Stimulated activated CD8-positive, alpha-beta memory T cell treated with anti-CD3 and anti-CD28 coated beads, Interleukin-15, amount 100 ng/mL, for 1 hour (primary cell): ENCODE measurements around the gene TBC1D22A.

ENCODE experiments used
- DNase-seq: peaks from one replicate; pipeline ENCODE4 v3.0.0-alpha.2; 2020; ENCODE audit warnings: low read depth

The TBC1D22A gene

DNA sequence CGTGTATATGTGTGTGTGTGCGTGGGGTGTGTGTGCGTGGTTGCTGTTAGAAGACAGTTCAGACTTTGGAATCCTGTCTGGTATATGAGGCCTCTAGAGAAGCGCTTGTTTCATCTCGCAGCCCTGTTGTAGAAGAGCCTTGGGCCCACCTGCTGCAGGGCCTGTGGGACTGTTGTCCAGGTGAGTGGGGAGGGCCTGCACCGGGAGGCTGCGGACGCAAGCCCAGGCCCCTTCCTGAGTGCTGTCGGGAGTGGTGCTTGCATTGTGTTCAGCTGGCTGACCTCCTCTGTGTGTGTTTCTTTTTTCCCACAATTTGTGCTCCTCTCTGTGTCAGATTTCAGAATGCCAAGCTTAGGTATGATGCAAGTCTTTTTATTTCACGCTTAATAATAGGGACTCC is 128.4 kb downstream of the TBC1D22A start:
- DNase-seq = no peak

DNA sequence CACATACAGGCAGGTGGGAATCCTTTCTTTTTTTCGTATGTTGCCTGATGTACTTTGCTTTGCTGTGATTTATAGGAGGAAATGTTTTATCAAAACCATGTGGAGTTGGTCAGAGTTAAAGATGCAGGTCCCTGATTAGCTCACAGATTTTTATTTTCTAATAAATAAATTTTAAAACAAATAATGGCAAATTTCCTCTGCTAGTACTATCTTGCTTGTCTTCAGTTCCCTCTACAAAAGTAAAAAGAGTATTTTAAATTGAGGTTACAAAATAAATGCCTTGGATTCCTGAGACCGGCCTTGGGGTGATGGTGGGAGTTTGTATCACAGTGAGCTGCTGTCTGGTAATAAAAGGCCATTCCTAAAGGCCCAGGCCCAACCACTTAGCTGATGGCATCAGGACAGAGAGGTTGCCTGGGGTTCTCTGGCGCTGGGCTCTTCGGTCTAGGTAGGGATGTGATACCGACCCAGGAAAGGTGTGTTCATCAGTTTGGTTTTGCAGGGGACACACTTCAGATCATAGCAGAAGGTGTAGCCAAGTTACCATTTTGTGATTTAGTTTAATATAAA is 129.0 kb downstream of the TBC1D22A start:
- no peak for DNase-seq

DNA sequence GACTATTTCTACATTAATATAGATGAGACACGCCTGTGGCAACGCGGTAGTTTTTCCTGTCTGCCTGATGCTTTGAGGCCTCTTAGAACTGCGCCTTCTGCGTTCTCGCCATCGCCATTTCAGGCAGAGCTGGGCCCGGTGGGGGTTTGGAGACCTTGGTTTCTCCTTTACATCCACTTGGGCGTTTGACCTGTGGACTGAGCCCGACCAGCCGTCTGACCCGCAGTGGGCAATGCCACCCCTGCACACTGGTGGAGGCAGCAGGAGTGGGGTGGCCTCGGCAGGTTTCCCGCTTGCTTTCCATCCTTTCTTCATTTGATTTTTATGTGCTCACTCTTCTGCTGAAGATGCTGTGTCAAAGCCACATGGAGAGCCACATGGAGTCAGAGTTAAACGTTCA is 130.4 kb downstream of the TBC1D22A start:
- DNase-seq = no peak

- DNase-seq = no peak
Measured at GRCh38 chr22:46893281-46894020, 131.0 kb downstream of the TBC1D22A start.

DNA sequence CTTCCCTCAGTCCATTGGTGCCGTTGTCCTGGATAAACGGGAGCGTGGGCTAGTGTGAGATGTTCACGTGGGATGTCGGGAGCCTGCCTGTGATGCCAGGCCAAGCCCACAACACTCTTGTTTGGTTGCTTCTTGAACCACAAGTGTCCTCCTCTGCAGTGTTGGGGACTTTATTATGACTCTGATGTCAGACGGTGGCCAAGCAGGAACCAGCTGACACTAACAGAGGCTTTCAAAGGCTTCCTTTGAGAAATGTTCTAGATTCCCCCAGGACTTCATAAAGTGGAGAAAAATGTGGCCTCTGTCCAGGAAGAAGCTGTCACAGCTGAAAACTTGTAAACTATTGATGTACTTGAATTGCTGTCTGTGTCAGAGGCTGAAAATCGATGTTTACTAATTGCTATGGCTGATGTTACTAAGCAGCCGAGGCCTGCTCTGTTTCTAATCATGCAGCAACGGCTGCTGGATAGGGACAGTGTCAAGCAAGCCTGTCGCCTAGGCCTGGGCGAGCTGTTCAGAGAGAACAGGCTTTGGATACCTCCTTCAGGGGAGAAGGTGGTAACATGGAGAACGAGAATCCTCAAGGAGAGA is 131.7 kb downstream of the TBC1D22A start:
- DNase-seq = no peak

DNA sequence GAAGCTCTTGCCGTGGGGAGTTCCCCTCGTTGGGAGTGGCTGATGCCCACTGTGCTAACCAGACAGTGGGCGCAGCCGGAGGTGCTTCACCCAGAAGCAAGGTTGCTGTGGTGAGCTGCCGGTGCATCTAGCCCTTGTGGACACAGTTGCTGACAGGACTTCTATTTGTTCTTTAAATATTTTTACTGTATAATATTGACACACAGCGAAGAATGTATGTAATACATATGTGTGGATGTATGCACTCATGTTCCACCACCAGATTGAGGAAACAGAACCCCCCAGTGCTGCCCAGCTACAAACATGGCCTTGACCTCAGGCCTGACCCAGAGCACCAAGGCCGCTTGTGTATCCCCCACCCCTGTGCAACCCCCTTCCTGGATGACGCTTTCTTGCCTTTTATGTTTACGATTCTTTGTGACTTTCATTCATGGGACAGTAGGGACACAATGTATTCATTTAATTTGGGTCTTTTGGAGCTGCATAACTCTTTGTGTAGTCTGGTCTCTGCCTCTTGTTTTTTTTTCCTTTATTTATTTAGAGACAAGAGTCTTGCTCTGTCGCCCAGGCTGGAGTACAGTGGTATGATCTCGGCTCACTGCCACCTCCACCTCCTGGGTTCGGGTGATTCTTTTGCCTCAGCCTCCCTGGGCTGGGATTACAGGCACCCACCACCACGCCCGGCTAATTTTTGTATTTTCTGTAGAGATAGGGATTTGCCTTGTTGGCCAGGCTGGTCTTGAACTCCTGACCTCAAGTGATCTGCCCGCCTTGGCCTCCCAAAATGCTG is 132.6 kb downstream of the TBC1D22A start:
- DNase-seq = no peak

GRCh38 chr22:46895753-46896152 is 133.3 kb downstream of the TBC1D22A start:
- no peak for DNase-seq

GRCh38 chr22:46896166-46896565 is 133.7 kb downstream of the TBC1D22A start:
- no peak for DNase-seq

DNA sequence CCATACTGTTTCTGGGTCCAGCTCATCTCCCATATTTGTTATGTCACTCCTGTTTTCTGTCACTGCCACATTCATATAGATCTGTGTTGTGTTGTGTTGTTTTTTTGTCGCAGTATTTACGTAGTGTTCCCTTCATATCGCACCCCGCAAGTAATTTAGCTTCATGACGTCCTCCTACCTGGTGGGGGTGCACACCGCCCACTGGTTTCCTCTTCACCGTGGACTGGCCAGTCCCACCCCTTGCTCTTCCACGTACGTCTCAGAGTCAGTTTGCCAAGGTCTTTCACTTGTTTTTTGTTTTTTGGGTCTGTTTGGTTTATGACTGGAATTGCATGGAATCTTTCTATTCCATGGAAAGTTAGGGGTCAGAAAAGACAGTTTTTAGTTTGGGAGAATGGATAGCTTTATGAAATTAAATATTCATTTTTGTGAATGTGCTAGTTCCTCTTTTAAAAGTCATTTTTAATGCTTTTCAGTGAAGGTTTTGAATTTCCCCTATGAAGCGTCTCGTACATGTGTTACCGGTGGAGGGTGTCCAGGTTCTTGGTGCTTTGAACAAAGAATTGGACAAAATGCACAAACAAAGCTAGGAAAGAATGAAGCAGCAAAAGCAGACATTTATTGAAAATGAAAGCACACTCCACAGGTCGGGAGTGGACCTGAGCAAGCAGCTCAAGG is 134.3 kb downstream of the TBC1D22A start:
- no peak for DNase-seq

GRCh38 chr22:46897246-46897623 is 134.8 kb downstream of the TBC1D22A start:
- no peak for DNase-seq

- no peak for DNase-seq
Measured at GRCh38 chr22:46900549-46900948, 138.1 kb downstream of the TBC1D22A start.

DNA sequence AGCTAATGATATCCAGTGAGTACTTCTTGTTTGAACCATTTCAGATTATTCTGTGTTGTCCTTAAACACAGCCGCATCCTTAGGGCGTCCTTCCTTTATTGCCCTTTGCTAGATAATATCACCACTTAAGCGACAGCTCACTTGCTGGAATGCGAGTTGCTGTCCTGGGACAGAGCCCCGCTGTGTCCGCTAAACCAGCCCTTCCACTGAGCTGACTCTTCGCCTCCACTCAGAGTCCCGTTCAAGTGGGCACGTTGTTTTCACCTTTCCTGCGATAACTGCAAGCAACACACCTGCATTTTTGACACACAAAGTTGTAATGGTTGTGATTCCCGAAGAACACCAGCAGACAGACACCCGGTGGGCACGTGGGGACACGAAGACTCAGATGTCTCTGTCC is 140.0 kb downstream of the TBC1D22A start:
- DNase-seq = no peak

DNA sequence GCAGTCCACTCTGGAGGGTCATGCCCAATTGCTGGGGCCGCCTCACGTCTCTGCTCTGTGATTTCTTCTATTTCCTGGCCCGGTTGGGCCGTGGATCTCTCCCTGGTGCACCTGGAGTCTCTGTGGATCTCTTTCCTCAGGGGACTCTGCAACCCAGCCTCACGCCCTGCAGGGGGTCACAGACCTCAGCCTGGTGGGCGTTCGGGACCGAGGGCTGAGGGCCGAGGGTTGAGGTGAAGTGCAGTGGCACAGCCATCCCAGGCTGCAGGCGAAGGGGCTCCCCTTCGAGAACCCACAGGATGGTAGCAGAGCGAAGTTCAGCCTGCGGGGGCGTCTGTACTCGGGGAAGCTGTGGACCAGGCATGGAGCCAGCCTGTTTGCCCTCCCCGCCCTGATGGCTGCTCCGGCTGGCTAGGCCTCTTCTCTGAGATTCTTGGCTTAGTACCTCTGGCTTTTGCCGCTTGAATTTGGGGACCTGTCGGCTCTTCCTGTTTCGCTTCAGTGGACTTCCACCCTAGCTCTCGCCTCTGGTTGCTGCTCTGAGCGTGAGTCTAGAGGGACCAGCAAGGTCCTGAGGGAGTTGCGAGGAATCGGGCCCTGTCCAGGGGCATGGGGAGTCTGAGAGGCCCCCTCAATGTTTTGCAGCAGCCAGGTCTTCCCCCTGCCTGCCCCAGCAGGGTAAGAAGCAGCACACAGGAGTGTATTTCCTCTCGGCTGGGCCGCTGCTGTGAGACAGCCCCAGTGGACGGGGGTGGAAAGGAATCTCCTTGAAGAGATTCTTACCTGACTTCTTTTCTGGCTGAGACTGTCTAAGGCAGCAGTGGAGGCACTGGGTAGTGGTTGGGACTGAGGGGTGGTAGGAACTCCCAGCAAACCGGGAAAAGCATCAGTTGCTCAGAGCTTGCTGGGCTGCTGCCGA is 140.8 kb downstream of the TBC1D22A start:
- no peak for DNase-seq

- no peak for DNase-seq
Measured at GRCh38 chr22:46905415-46905814, 143.0 kb downstream of the TBC1D22A start.

DNA sequence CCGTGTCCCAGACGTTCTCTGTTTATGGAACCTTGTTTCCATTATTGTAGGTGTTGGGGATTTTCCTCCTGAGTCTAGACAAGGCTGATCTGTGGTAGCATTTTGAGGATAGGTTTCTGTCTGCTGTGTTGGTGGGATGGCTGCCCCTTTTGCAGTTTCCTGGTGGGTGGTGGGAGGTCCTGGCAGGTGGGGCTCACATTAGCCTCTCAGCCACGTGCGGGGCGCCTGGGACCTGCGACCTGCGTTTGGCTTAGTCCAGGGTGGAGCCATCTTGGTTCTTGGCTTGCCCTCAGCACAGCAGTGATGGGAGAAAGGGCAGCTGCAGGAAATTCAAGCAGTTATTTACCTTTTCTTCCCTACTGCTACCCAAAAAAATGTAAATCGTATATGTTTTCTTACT is 143.4 kb downstream of the TBC1D22A start:
- DNase-seq = no peak

DNA sequence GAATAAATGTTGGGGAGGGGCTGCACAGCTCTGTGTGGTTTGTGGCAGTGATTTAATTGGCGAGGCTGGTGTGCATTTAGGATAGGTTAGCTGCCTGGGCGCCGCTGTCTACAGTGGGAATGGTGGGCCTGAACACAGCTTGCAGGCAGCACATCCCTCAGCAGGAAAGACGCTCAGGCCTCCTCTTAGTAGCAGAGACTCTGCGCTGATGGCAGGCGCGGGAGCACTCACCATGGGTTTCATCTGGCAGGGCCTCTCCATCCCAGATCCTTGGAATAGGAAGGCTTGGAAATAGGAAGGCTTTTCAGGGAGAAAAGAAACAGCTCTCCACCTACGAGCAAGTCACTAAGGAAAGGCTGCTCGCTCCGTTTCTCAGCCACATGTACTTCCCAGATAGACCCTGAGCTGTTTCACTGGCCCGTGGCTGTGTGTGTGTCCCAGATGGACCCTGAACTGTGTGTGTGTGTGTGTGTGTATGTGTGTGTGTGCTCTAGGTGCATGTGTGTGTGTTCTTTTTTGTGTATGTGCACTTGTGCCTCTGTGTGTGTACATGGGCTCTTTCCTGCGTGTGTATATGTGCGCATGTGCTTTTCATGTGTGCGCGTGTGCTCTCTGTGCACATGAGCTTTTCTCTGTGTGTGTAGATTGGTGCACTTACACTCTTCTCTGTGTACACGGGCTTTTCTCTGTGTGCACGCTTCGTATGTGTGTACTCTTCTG is 144.0 kb downstream of the TBC1D22A start:
- DNase-seq = no peak

DNA sequence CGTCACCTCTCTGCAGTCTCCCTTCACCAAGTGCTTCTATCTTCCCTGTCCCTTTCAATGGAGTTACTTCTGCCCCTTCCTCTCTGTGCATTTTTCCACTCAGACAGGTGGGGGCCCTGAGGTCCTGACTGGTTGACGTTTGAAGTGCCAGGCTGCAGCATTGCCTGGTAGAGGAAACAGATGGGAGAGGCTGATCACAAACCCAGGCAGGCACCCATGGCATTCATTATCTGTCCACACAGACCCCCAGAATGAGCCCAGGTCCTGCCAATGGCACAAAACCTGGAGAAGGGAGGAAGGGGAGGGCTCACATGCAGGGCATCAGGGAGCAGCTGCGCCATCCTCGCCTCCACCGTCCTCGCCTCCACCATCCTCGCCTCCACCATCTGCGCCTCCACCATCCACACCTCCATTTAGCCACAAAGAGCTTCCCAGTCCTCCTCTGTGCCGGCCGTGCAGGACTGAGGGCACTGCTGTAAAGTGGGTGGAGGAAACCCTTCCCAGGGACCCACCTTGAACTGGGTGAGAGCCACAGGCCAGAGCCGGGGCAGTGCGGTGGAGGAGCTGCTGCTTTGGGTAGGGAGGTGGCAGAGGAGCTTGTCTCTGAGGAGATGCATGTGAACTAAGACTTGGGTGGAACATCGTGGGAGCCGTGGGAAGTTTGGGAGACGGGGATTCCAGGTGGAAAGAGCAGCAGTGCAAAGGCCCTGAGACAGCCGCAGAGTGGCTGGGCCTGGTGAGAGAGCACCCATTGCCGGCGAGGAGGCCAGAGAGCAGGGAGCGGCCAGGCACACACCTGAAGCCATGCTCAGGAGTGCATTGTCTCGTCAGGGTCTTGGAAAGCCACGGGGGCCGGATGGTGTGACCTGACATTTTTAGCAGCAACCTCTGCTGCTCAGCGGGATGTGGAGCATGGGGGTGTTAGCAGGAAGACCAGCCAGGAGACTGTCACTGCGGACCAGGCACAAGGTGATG is 145.1 kb downstream of the TBC1D22A start:
- no peak for DNase-seq

DNA sequence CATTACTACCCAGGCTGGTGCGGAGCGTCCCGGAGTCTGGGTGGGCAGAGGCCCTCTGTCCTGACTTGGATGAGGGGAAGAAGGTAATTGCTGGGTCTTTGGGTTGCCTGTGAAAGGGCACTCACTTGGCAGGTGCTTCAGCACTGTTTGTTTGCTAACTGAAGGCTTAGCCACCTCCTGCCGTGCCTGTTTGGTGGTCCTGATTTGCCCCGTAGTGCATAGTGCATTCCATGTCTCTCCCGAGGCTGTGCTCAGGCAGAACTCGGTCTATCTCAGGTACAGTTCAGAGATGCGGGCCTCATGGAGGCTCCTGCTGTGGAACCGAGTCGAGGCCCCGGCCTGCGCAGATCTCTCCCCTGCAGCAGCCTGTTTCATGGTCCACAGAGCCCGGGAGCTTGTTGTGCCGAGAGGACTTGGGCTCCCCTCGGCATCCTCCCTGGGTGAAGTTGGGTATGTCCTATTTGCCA is 146.2 kb downstream of the TBC1D22A start:
- DNase-seq = no peak
